GM12878 (cell line): ENCODE data around the gene CXCL17. TPM values are rescaled to one million over a fixed set of nuclear protein-coding genes. Genes with fewer than 3 reads are reported as not detected.

Experiments used
- ATAC-seq: fragments of 200-7000 bp; cut with Tn5 transposase; 3 replicates; pipeline ENCODE4 v1.9.1; 2020; ENCODE audit warnings: mild to moderate bottlenecking, moderate library complexity
- BruUV-seq: library from RNA; stranded (reverse); fragments of 400-500 nt; replicated peaks from 2 replicates; lab custom pipeline; 2021; lab: Mats Ljungman, UMichigan
- CTCF ChIA-PET: fragments of 300-600 bp; sonication (Branson Sonifier 250); formaldehyde crosslinking; extraction: SDS; loops from one replicate; lab custom pipeline; 2021; ENCODE audit warnings: inconsistent platforms; lab: Yijun Ruan, JAX
- POLR2A ChIA-PET: fragments of 350-600 bp; formaldehyde crosslinking; extraction: SDS; loops from one replicate; lab custom pipeline; 2021; ENCODE audit warnings: inconsistent platforms; lab: Charles Lee
- RAD21 ChIA-PET: fragments of 300-600 bp; sonication (Branson Sonifier 250); formaldehyde crosslinking; loops from one replicate; lab custom pipeline; 2023; ENCODE audit warnings: antibody characterized with exemption; ENCODE audit not compliant: unreplicated experiment; lab: Charles Lee
- SMC1A ChIA-PET: fragments of 300-600 bp; sonication (Branson Sonifier 250); formaldehyde crosslinking; loops from one replicate; lab custom pipeline; 2023; ENCODE audit not compliant: unreplicated experiment, uncharacterized antibody; lab: Charles Lee
- DNase-seq: peaks from one replicate; pipeline ENCODE4 v3.0.0-alpha.2; 2011; ENCODE audit warnings: low read depth, low spot score
- FAIRE-seq: peaks from 3 replicates; lab custom pipeline; 2011; peaks lifted over from hg19 to GRCh38; lab: Jason Lieb, UNC
- H2AFZ ChIP-seq: 2 replicates; pipeline ENCODE4 v1.6.0; 2011; ENCODE audit warnings: low read depth, low read length, control low read depth; ENCODE audit not compliant: control insufficient read depth
- H3K27ac ChIP-seq: 2 replicates; pipeline ENCODE4 v1.5.1; 2011; ENCODE audit warnings: control low read depth; ENCODE audit not compliant: control insufficient read depth, insufficient read depth
- H3K27me3 ChIP-seq, 2 experiments: replicated peaks in 1 of 2; 2 replicates each; pipeline versions ENCODE4 v1.6.0 to v1.6.1; 2011; ENCODE audit warnings: low read length in 1 of 2; ENCODE audit not compliant: control insufficient read depth in 2 of 2, insufficient read depth in 2 of 2
- H3K36me3 ChIP-seq, 2 experiments: 2 replicates each; pipeline ENCODE4 v1.5.1; 2011; ENCODE audit warnings: low read length in 1 of 2; ENCODE audit not compliant: control insufficient read depth in 2 of 2, insufficient read depth in 2 of 2
- H3K4me1 ChIP-seq: 2 replicates; pipeline ENCODE4 v1.6.1; 2011; ENCODE audit warnings: mild to moderate bottlenecking, low read length, moderate library complexity, mixed read lengths; ENCODE audit not compliant: control insufficient read depth, insufficient read depth
- H3K4me2 ChIP-seq: 2 replicates; pipeline ENCODE4 v1.6.0; 2011; ENCODE audit warnings: control low read depth; ENCODE audit not compliant: control insufficient read depth, insufficient read depth
- H3K4me3 ChIP-seq: fragments of 200-600 bp; sonication (generic); 2 replicates; pipeline ENCODE4 v1.5.1; 2016
- H3K79me2 ChIP-seq: 2 replicates; pipeline ENCODE4 v1.6.0; 2011; ENCODE audit warnings: low read length; ENCODE audit not compliant: control insufficient read depth, insufficient read depth
- H3K9ac ChIP-seq: 2 replicates; pipeline ENCODE4 v1.8.0; 2011; ENCODE audit warnings: low read length, control low read depth, mixed read lengths; ENCODE audit not compliant: control insufficient read depth, insufficient read depth
- H3K9me3 ChIP-seq: replicated peaks from 3 replicates; pipeline ENCODE4 v1.5.1; 2011; ENCODE audit warnings: mild to moderate bottlenecking, low read length; ENCODE audit not compliant: control insufficient read depth, insufficient read depth
- H4K20me1 ChIP-seq: 2 replicates; pipeline ENCODE4 v1.6.0; 2011; ENCODE audit not compliant: control insufficient read depth, insufficient read depth
- ASH2L ChIP-seq: fragments of 300-600, 200-600 bp; sonication (generic); IDR thresholded peaks from 2 replicates; pipeline ENCODE4 v1.6.1; 2017; ENCODE audit warnings: low read depth, mild to moderate bottlenecking, borderline replicate concordance
- BHLHE40 ChIP-seq, 2 experiments: fragments of 450-650 bp in 1 of 2; IDR thresholded peaks; 2 replicates each; pipeline ENCODE4 v1.6.1; 2011 to 2017; ENCODE audit warnings: low read depth in 2 of 2, borderline replicate concordance in 1 of 2, improper control_type of control experiment in 1 of 2, low read length in 1 of 2, mild to moderate bottlenecking in 1 of 2
- E2F8 ChIP-seq: fragments of 450-650 bp; IDR thresholded peaks from 2 replicates; pipeline ENCODE4 v1.6.1; 2018; ENCODE audit warnings: mild to moderate bottlenecking, low read depth, moderate library complexity; ENCODE audit not compliant: partially characterized antibody
- EGR1 ChIP-seq, 2 experiments: IDR thresholded peaks; 1 replicate in 1 of 2; 2 replicates in 1 of 2; pipeline ENCODE4 v1.6.1; 2011 to 2012; ENCODE audit warnings: low read depth in 2 of 2, low read length in 2 of 2, borderline replicate concordance in 1 of 2, mild to moderate bottlenecking in 1 of 2, moderate library complexity in 1 of 2
- ELK1 ChIP-seq: IDR thresholded peaks from 2 replicates; pipeline ENCODE4 v1.6.1; 2012; ENCODE audit warnings: low read depth, low read length, improper control_type of control experiment
- HDAC2 ChIP-seq: fragments of 200-600 bp; sonication (generic); IDR thresholded peaks from 2 replicates; pipeline ENCODE4 v1.6.1; 2017
- KAT2A ChIP-seq: conservative IDR thresholded peaks from 2 replicates; pipeline ENCODE4 v1.6.1; 2011; ENCODE audit warnings: low read depth, low read length; ENCODE audit not compliant: control insufficient read depth
- KLF5 ChIP-seq: fragments of 450-650 bp; IDR thresholded peaks from 2 replicates; pipeline ENCODE4 v1.6.1; 2014; ENCODE audit warnings: mild to moderate bottlenecking; ENCODE audit not compliant: partially characterized antibody
- MEF2B ChIP-seq: fragments of 450-650 bp; IDR thresholded peaks from 2 replicates; pipeline ENCODE4 v1.6.1; 2018; ENCODE audit warnings: mild to moderate bottlenecking, moderate library complexity; ENCODE audit not compliant: partially characterized antibody, poor library complexity, severe bottlenecking
- MTA3 ChIP-seq: IDR thresholded peaks from 2 replicates; pipeline ENCODE4 v1.6.1; 2012; ENCODE audit warnings: low read length, inconsistent platforms, borderline replicate concordance
- NFIC ChIP-seq: IDR thresholded peaks from 2 replicates; pipeline ENCODE4 v1.6.1; 2012; ENCODE audit warnings: low read depth, mild to moderate bottlenecking, inconsistent platforms, low read length, moderate library complexity
- NR2C2 ChIP-seq: IDR thresholded peaks from 2 replicates; pipeline ENCODE4 v1.6.1; 2011; ENCODE audit warnings: borderline replicate concordance, low read depth; ENCODE audit not compliant: control insufficient read depth, insufficient read length
- RB1 ChIP-seq: fragments of 450-650 bp; formaldehyde crosslinking; IDR thresholded peaks from 2 replicates; pipeline ENCODE4 v1.6.1; 2017; ENCODE audit warnings: mild to moderate bottlenecking, borderline replicate concordance
- SREBF2 ChIP-seq: IDR thresholded peaks from 2 replicates; pipeline ENCODE4 v1.6.1; 2012; ENCODE audit warnings: mild to moderate bottlenecking, low read length
- STAT1 ChIP-seq: fragments of 450-650 bp; conservative IDR thresholded peaks from 2 replicates; pipeline ENCODE4 v1.6.1; 2014; ENCODE audit warnings: antibody characterized with exemption, mild to moderate bottlenecking
- ZNF384 ChIP-seq: IDR thresholded peaks from 2 replicates; pipeline ENCODE4 v1.6.1; 2012; ENCODE audit warnings: low read depth, mild to moderate bottlenecking, low read length, improper control_type of control experiment, borderline replicate concordance
- WGBS: methylation state at CpG from one replicate; pipeline ENCODE4 v1.1.6; 2016; ENCODE audit warnings: low lambda C conversion rate; ENCODE audit not compliant: insufficient replicate concordance, insufficient coverage; ENCODE audit errors: missing lambda C conversion rate; 5-methylcytosine and 5-hydroxymethylcytosine counted together
- in situ Hi-C: fragments of 300-500 bp; cut with MboI; formaldehyde crosslinking; loops from 9 replicates; pipeline ENCODE4 v1.14.3; 2018; ENCODE audit warnings: mixed read lengths
- intact Hi-C: fragments of 100-400 bp; cut with micrococcal nuclease; formaldehyde crosslinking; loops from one replicate; pipeline ENCODE4 v1.14.2; 2022; ENCODE audit not compliant: unreplicated experiment
- polyA plus RNA-seq, 11 experiments: library from polyadenylated mRNA; depleted of rRNA in 4 of 11; unstranded in 6 of 11; stranded (reverse) in 5 of 11; fragments of >200 nt; fragmentation: Nextera tagmentation in 4 of 11; fragmentation: Illumina TruSeq in 1 of 11; extraction: Ambion mirVana in 4 of 11; extraction: Trizol in 1 of 11; gene quantifications; 1 replicate in 1 of 11; 2 replicates in 10 of 11; pipeline versions ENCODE4 v1.2.1 to v1.2.3, GENCODE V29; 2011 to 2016; ENCODE audit warnings: inconsistent platforms in 2 of 11, missing spikeins in 2 of 11, low read depth in 1 of 11
- total RNA-seq, 4 experiments: library from RNA; depleted of rRNA in 3 of 4; stranded (reverse); fragments of >200 nt in 3 of 4; fragmentation: Illumina TruSeq in 1 of 4; extraction: Trizol in 1 of 4; gene quantifications; 2 replicates each; pipeline versions ENCODE4 v1.2.1 to v1.2.3, GENCODE V29; 2013 to 2021
- TF ChIP-seq, protein P1 (sequence below): IDR thresholded peaks from 2 replicates; pipeline ENCODE4 v1.6.1; 2012; ENCODE audit warnings: mild to moderate bottlenecking, low read depth, low read length

Gene CXCL17
- total and polyA plus RNA-seq, 10 of the 15 experiments (the other 5 are each of a cell fraction or from before 2014, with no cell fraction given), result 0.13 to 0.24 (median 0.15) TPM; not detected in 7

DNA sequence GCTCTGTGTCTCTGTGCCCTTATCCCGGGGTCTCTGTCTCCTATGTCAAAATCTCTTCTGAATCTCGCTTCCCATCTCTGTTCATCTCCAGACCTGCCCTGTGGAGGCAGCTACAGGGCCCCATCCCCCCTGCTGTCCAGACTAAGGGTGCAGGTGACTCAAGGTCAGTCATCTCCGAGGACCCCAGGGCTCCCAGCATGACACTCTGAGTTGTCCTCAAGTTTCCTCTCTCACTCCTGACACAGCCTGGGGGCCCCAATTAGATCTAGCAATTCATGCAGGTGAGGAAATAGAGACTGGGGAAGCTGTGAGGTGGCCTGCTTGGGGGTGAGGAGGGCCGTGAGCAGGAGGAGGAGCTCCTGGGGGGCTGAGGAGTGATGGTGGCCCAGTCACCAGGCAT is 50.6 kb downstream of the CXCL17 start:
- H3K9me3 ChIP-seq, result no peaks in the 10 kb centered on the region
- peaks cover 0 to 2% of the 10 kb centered on the region in 2 experiments; a peak in 2 of 4 replicates for H3K27me3 ChIP-seq
- H3K79me2 ChIP-seq, result no peaks in the 10 kb centered on the region; the same call in 1 of the 2 replicates
- H3K4me2 ChIP-seq, result no peak overlapping the region
- H2AFZ ChIP-seq, result no peak overlapping the region
- DNase-seq (no peak), FAIRE-seq (no peak), ATAC-seq (no peak)
- ChIA-PET SMC1A (no interaction called here), RAD21 (no interaction called here), CTCF (interaction anchor here (1.1 to 1.2 kb wide), 2 partner anchors 9 to 41 kb away, joined by 4 read pairs; no protein-coding TSS in a partner anchor), POLR2A (no interaction called here)
- H3K36me3 ChIP-seq, result no peaks in the 10 kb centered on the region
- in situ Hi-C loops (no loop called here), intact Hi-C loops (no loop called here)
- no peak overlapping the region for H3K9ac ChIP-seq
- H4K20me1 ChIP-seq, result no peaks in the 10 kb centered on the region
- H3K27ac ChIP-seq, result no peak overlapping the region
- BruUV-seq, result no TSS peak
- 30% methylated on average over 4 of the region's 4 CpGs for WGBS
- H3K4me1 ChIP-seq, result 0 out of 2 replicates have a peak, but pooled peaks cover 3% of the 10 kb centered on the region
- no peak overlapping the region for H3K4me3 ChIP-seq
- TF ChIP-seq BHLHE40 (IDR thresholded peaks at IDR 0.05; ENCODE audit: borderline replicate concordance in 1 of 2, low read depth in 2 of 2, low read length in 1 of 2), result no peak
- no peak for TF ChIP-seq ELK1
- no peak for TF ChIP-seq NFIC
- TF ChIP-seq NR2C2, result no peak
- TF ChIP-seq EGR1 (IDR thresholded peaks at IDR 0.05; ENCODE audit: borderline replicate concordance in 1 of 2, low read depth in 2 of 2, low read length in 2 of 2), result no peak
- no peak for TF ChIP-seq STAT1
- TF ChIP-seq SREBF2, result no peak
- no peak for TF ChIP-seq HDAC2
- no peak for TF ChIP-seq MTA3
- TF ChIP-seq E2F8, result no peak
- TF ChIP-seq MEF2B, result no peak
- TF ChIP-seq KAT2A, result no peak
- TF ChIP-seq KLF5, result no peak
- TF ChIP-seq ZNF384, result no peak
- no peak for TF ChIP-seq ASH2L
- TF ChIP-seq RB1, result no peak
- TF ChIP-seq, protein P1, sequence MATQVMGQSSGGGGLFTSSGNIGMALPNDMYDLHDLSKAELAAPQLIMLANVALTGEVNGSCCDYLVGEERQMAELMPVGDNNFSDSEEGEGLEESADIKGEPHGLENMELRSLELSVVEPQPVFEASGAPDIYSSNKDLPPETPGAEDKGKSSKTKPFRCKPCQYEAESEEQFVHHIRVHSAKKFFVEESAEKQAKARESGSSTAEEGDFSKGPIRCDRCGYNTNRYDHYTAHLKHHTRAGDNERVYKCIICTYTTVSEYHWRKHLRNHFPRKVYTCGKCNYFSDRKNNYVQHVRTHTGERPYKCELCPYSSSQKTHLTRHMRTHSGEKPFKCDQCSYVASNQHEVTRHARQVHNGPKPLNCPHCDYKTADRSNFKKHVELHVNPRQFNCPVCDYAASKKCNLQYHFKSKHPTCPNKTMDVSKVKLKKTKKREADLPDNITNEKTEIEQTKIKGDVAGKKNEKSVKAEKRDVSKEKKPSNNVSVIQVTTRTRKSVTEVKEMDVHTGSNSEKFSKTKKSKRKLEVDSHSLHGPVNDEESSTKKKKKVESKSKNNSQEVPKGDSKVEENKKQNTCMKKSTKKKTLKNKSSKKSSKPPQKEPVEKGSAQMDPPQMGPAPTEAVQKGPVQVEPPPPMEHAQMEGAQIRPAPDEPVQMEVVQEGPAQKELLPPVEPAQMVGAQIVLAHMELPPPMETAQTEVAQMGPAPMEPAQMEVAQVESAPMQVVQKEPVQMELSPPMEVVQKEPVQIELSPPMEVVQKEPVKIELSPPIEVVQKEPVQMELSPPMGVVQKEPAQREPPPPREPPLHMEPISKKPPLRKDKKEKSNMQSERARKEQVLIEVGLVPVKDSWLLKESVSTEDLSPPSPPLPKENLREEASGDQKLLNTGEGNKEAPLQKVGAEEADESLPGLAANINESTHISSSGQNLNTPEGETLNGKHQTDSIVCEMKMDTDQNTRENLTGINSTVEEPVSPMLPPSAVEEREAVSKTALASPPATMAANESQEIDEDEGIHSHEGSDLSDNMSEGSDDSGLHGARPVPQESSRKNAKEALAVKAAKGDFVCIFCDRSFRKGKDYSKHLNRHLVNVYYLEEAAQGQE, result no peak
